GM18868 (cell line): Measurements from ENCODE around the gene SERPINB7.

Experiments
- ATAC-seq: cut with Tn5 transposase; IDR thresholded peaks from one replicate; pipeline ENCODE4 v1.9.1; 2021; ENCODE audit warnings: mild to moderate bottlenecking, moderate library complexity; ENCODE audit not compliant: unreplicated experiment

The SERPINB7 gene

GRCh38 chr18:63843008-63843407 lies 67.8 kb downstream of the SERPINB7 start:
- no peak for ATAC-seq

DNA sequence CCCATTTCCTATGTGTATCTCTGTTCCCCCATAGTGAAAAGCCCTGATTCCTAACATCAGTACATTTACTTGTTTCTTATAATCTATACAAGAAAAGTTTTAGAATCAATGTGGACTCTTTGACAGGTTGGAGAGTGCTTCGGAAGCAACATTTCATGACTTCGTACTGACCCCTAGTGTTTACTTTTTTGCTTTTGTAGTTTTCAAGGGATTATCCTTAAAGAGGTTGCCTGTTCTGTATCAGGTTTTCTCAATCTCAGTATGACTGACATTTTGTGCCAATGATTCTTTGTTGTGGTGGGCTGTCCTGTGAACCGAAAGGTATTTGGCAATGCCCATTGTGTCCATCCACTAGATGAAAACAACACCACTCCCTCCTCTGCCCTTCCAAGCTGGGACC lies 69.0 kb downstream of the SERPINB7 start:
- peak; percentile 68 for ATAC-seq

- ATAC-seq = peak; percentile 55
Measured at GRCh38 chr18:63848159-63848558, 72.9 kb downstream of the SERPINB7 start.

DNA sequence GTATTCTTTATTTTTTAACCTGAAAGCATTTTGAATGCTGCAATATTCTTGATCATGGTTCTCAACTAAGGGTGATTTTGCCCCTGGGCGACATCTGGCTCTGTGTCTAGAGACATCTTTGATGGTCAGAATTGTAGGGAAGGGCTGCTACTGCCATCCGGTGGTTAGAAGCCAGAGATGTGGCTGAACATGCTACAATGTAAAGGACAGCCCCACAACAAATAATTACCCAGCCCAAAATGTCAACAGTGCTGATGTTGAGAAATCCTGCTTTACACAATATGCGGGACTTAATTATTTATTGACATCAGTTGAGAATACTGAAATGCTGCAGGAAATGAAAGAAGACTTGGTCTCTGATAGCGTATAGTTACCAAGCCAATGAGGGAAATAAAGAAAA lies 74.8 kb downstream of the SERPINB7 start:
- ATAC-seq = peak; percentile 90

GRCh38 chr18:63850636-63851035 lies 75.4 kb downstream of the SERPINB7 start:
- ATAC-seq = no peak
